HCT116 (cell line): Measurements from ENCODE around the gene EEFSEC. TPM values are rescaled to one million over a fixed set of nuclear protein-coding genes. Genes with fewer than 3 reads are reported as not detected.

Experiments used
- ATAC-seq: fragments of 200-7000 bp; cut with Tn5 transposase; 2 replicates; pipeline ENCODE4 v1.9.1; 2020; ENCODE audit warnings: mild to moderate bottlenecking, moderate library complexity
- BruUV-seq: library from RNA; stranded (reverse); fragments of 400-500 nt; replicated peaks from 2 replicates; lab custom pipeline; 2021; lab: Mats Ljungman, UMichigan
- CTCF ChIA-PET: fragments of 300-600 bp; sonication (Branson Sonifier 250); formaldehyde crosslinking; loops from one replicate; lab custom pipeline; 2021; ENCODE audit warnings: antibody characterized with exemption; lab: Charles Lee
- POLR2A ChIA-PET: fragments of 300-600, 350-600 bp; sonication (Branson Sonifier 250); formaldehyde crosslinking; loops from one replicate; lab custom pipeline; 2021; ENCODE audit warnings: antibody characterized with exemption; lab: Charles Lee
- RAD21 ChIA-PET, 2 experiments: fragments of 300-600 bp; sonication (Branson Sonifier 250); formaldehyde crosslinking; loops; one replicate each; lab custom pipeline; 2023; ENCODE audit warnings: low total read pairs in 2 of 2; ENCODE audit not compliant: uncharacterized antibody in 2 of 2, unreplicated experiment in 2 of 2, low non-redundant PET in 1 of 2; lab: Charles Lee
- DNase-seq: peaks from one replicate; pipeline ENCODE4 v3.0.0-alpha.2; 2010; ENCODE audit warnings: low read depth, low spot score
- H2AFZ ChIP-seq: fragments of 200-600 bp; shearing (Covaris generic), sonication (generic); 2 replicates; pipeline ENCODE4 v1.6.1; 2017; ENCODE audit warnings: low read depth, mixed run types, mixed read lengths, antibody characterized with exemption, low read length; ENCODE audit not compliant: poor library complexity, severe bottlenecking
- H3K27ac ChIP-seq: 2 replicates; pipeline ENCODE4 v1.5.1; 2012; ENCODE audit warnings: low read depth, low read length
- H3K27me3 ChIP-seq: fragments of 200-600 bp; sonication (generic); 2 replicates; pipeline ENCODE4 v1.6.1; 2016; ENCODE audit warnings: mixed run types, low read length, mixed read lengths; ENCODE audit not compliant: insufficient read depth
- H3K36me3 ChIP-seq, 2 experiments: fragments of 200-500 bp in 1 of 2; fragments of 200-600 bp in 1 of 2; sonication (Bioruptor generic) in 1 of 2; sonication (generic) in 1 of 2; 2 replicates each; pipeline versions ENCODE4 v1.5.1 to v1.6.1; 2014 to 2016; ENCODE audit warnings: low read length in 2 of 2, inconsistent platforms in 1 of 2, mixed read lengths in 1 of 2, mixed run types in 1 of 2; ENCODE audit not compliant: insufficient read depth in 2 of 2, control insufficient read depth in 1 of 2
- H3K4me1 ChIP-seq, 2 experiments: fragments of 200-600 bp in 1 of 2; sonication (generic) in 1 of 2; 2 replicates each; pipeline versions ENCODE4 v1.5.1 to v1.6.1; 2012 to 2017; ENCODE audit warnings: low read length in 2 of 2, inconsistent platforms in 1 of 2, mild to moderate bottlenecking in 1 of 2, mixed read lengths in 1 of 2, mixed run types in 1 of 2, moderate library complexity in 1 of 2; ENCODE audit not compliant: insufficient read depth in 2 of 2, control insufficient read depth in 1 of 2
- H3K4me2 ChIP-seq: fragments of 200-600 bp; sonication (generic); 2 replicates; pipeline ENCODE4 v1.6.1; 2017; ENCODE audit warnings: mixed run types, low read length, mixed read lengths
- H3K4me3 ChIP-seq, 2 experiments: fragments of 200-600 bp in 1 of 2; sonication (generic) in 1 of 2; replicated peaks in 1 of 2; 2 replicates each; pipeline ENCODE4 v1.5.1; 2011 to 2016; ENCODE audit warnings: low read length in 2 of 2, control low read depth in 1 of 2, low read depth in 1 of 2, mild to moderate bottlenecking in 1 of 2, mixed read lengths in 1 of 2, mixed run types in 1 of 2
- H3K79me2 ChIP-seq: fragments of 200-600 bp; sonication (generic); 2 replicates; pipeline ENCODE4 v1.6.1; 2017; ENCODE audit warnings: mild to moderate bottlenecking, mixed run types, low read length, moderate library complexity, mixed read lengths; ENCODE audit not compliant: insufficient read depth
- H3K9ac ChIP-seq: fragments of 200-600 bp; sonication (generic); 2 replicates; pipeline ENCODE4 v1.6.1; 2016; ENCODE audit warnings: low read length, mixed read lengths
- H3K9me2 ChIP-seq: fragments of 200-600 bp; sonication (generic), shearing (Covaris generic); 2 replicates; pipeline ENCODE4 v1.6.1; 2017; ENCODE audit warnings: mixed run types, mild to moderate bottlenecking, moderate library complexity; ENCODE audit not compliant: insufficient read depth
- H3K9me3 ChIP-seq, 2 experiments: fragments of 200-500 bp in 1 of 2; fragments of 200-600 bp in 1 of 2; sonication (Bioruptor generic) in 1 of 2; sonication (generic) in 1 of 2; 2 replicates each; pipeline ENCODE4 v1.6.1; 2014 to 2017; ENCODE audit warnings: low read length in 2 of 2, mixed read lengths in 2 of 2, inconsistent platforms in 1 of 2, low read depth in 1 of 2, mild to moderate bottlenecking in 1 of 2, mixed run types in 1 of 2, moderate library complexity in 1 of 2; ENCODE audit not compliant: control insufficient read depth in 1 of 2, insufficient read depth in 1 of 2
- H4K20me1 ChIP-seq: fragments of 200-600 bp; sonication (generic), shearing (Covaris generic); 2 replicates; pipeline ENCODE4 v1.6.1; 2017; ENCODE audit warnings: mixed run types, mild to moderate bottlenecking, moderate library complexity; ENCODE audit not compliant: insufficient read depth
- CBX3 ChIP-seq: IDR thresholded peaks from 2 replicates; pipeline ENCODE4 v1.6.1; 2012; ENCODE audit warnings: low read depth
- CTCF ChIP-seq, 3 experiments: fragments of 200-600 bp in 1 of 3; sonication (generic) in 1 of 3; IDR thresholded peaks in 2 of 3; conservative IDR thresholded peaks in 1 of 3; 2 replicates each; pipeline ENCODE4 v1.5.1; 2012 to 2017; ENCODE audit warnings: low read depth in 2 of 3, low read length in 2 of 3, antibody characterized with exemption in 1 of 3, borderline replicate concordance in 1 of 3, control low read depth in 1 of 3, mild to moderate bottlenecking in 1 of 3, mixed read lengths in 1 of 3, mixed run types in 1 of 3, moderate library complexity in 1 of 3; ENCODE audit not compliant: insufficient read depth in 1 of 3
- EZH2 ChIP-seq: fragments of 200-600 bp; sonication (generic); IDR thresholded peaks from 2 replicates; pipeline ENCODE4 v1.6.1; 2017; ENCODE audit warnings: antibody characterized with exemption, mixed run types
- POLR2AphosphoS5 ChIP-seq: IDR thresholded peaks from 2 replicates; pipeline ENCODE4 v1.6.1; 2011; ENCODE audit warnings: mild to moderate bottlenecking, low read depth, low read length, moderate library complexity
- RAD21 ChIP-seq: IDR thresholded peaks from 2 replicates; pipeline ENCODE4 v1.6.1; 2012; ENCODE audit warnings: low read depth, mild to moderate bottlenecking
- SP1 ChIP-seq: IDR thresholded peaks from 2 replicates; pipeline ENCODE4 v1.6.1; 2012; ENCODE audit warnings: low read depth
- YY1 ChIP-seq: IDR thresholded peaks from 2 replicates; pipeline ENCODE4 v1.6.1; 2011; ENCODE audit warnings: low read length, low read depth, moderate library complexity, mild to moderate bottlenecking; ENCODE audit not compliant: insufficient replicate concordance; ENCODE audit errors: extremely low read depth
- intact Hi-C: fragments of 100-400 bp; cut with micrococcal nuclease; formaldehyde crosslinking; loops from 2 replicates; pipeline ENCODE4 v1.10.0; 2022
- total RNA-seq: library from RNA; stranded (reverse); gene quantifications from one replicate; pipeline ENCODE4 v1.2.1, GENCODE V29; 2021; ENCODE audit not compliant: unreplicated experiment

Gene EEFSEC
- total RNA-seq, 1 experiment from 2014 or later, result 16.1 TPM

GRCh38 chr3:128449111-128449638 is 295.9 kb downstream of the EEFSEC start:
- DNase-seq, result no peak
- no TSS peak for BruUV-seq

More at GRCh38 chr3:128449111-128449638, 295.9 kb downstream of the EEFSEC start:
- no peaks in the 10 kb centered on the region for H3K9me2 ChIP-seq
- no peak overlapping the region for H3K27ac ChIP-seq
- ATAC-seq, result no peak
- no peak overlapping the region for H2AFZ ChIP-seq
- H3K4me1 ChIP-seq, result no peaks in the 10 kb centered on the region
- CTCF ChIA-PET, result interaction anchor here (2.2 kb wide), 1 partner anchor 11 kb away, joined by 7 read pairs; no protein-coding TSS in a partner anchor
- TF ChIP-seq CTCF (IDR thresholded peaks at IDR 0.05 in 2 of 3, conservative IDR thresholded peaks at IDR 0.05 in 1 of 3; ENCODE audit: borderline replicate concordance in 1 of 3, insufficient read depth in 1 of 3, low read depth in 2 of 3, low read length in 2 of 3), result no peak
- TF ChIP-seq CBX3, result no peak
- TF ChIP-seq EZH2, result no peak
- TF ChIP-seq YY1, result no peak
- no peak for TF ChIP-seq POLR2AphosphoS5
- no peak for TF ChIP-seq SP1
- no peak for TF ChIP-seq RAD21
- no peaks in the 10 kb centered on the region; a peak in 1 of 4 replicates for H3K9me3 ChIP-seq
- POLR2A ChIA-PET, result no interaction called here
- H4K20me1 ChIP-seq, result no peaks in the 10 kb centered on the region
- no peak overlapping the region for H3K9ac ChIP-seq
- RAD21 ChIA-PET, result no interaction called here
- H3K4me3 ChIP-seq, result no peak overlapping the region
- intact Hi-C loops, result no loop called here
- H3K4me2 ChIP-seq, result no peak overlapping the region
- H3K27me3 ChIP-seq, result peaks cover 4% of the 10 kb centered on the region; the same call in 1 of the 2 replicates
- no peaks in the 10 kb centered on the region for H3K79me2 ChIP-seq
- H3K36me3 ChIP-seq, result no peaks in the 10 kb centered on the region
